Heart left ventricle (tissue), 16 donors: ENCODE data around the gene CXCL14. TPM values are rescaled to one million over a fixed set of nuclear protein-coding genes. Genes with fewer than 3 reads are reported as not detected.

Experiments used
- ATAC-seq, 4 donors: fragments of 200-7000 bp; cut with Tn5 transposase; one replicate each; pipeline ENCODE4 v1.9.1; 2020 to 2022; ENCODE audit warnings: moderate library complexity in 4 of 4, mild to moderate bottlenecking in 3 of 4, moderate number of reproducible peaks in 1 of 4
- DNase-seq, 5 donors: peaks; one replicate each; pipeline ENCODE4 v3.0.0-alpha.2; 2020
- H3K27ac ChIP-seq, 12 donors: fragments of 200-600 bp; sonication (generic) in 4 of 12; one replicate each; pipeline versions ENCODE4 v1.5.0 to v1.8.0; 2016 to 2022; ENCODE audit warnings: mild to moderate bottlenecking in 2 of 12
- H3K27me3 ChIP-seq, 9 donors: fragments of 200-600 bp; sonication (generic) in 2 of 9; one replicate each; pipeline versions ENCODE4 v1.5.1 to v1.8.0; 2016 to 2022; ENCODE audit warnings: mild to moderate bottlenecking in 3 of 9
- H3K36me3 ChIP-seq, 9 donors: fragments of 200-600 bp; sonication (generic) in 2 of 9; one replicate each; pipeline versions ENCODE4 v1.5.0 to v1.8.0; 2018 to 2022; ENCODE audit warnings: mild to moderate bottlenecking in 2 of 9
- H3K4me1 ChIP-seq, 12 donors: fragments of 200-600 bp; sonication (generic) in 4 of 12; one replicate each; pipeline versions ENCODE4 v1.5.0 to v1.8.0; 2016 to 2022; ENCODE audit warnings: mild to moderate bottlenecking in 3 of 12
- H3K4me3 ChIP-seq, 12 donors: fragments of 200-600 bp; sonication (generic) in 4 of 12; one replicate each; pipeline versions ENCODE4 v1.5.0 to v1.8.0; 2017 to 2022; ENCODE audit warnings: mild to moderate bottlenecking in 9 of 12, moderate library complexity in 4 of 12
- H3K9me3 ChIP-seq, 12 donors: fragments of 200-600 bp; sonication (generic) in 4 of 12; one replicate each; pipeline versions ENCODE4 v1.5.0 to v1.8.0; 2016 to 2022; ENCODE audit warnings: mild to moderate bottlenecking in 1 of 12
- CTCF ChIP-seq, 12 donors: fragments of 200-600 bp; sonication (generic) in 4 of 12; IDR thresholded peaks; one replicate each; pipeline versions ENCODE4 v1.5.0 to v1.8.0; 2018 to 2022; ENCODE audit warnings: antibody characterized with exemption in 12 of 12, mild to moderate bottlenecking in 5 of 12
- POLR2A ChIP-seq, 2 donors: fragments of 450-650 bp; IDR thresholded peaks; one replicate each; pipeline ENCODE4 v1.6.1; 2017; ENCODE audit warnings: antibody characterized with exemption in 2 of 2, mild to moderate bottlenecking in 2 of 2, moderate library complexity in 2 of 2
- WGBS, 4 donors: extraction: QIAGEN DNeasy Blood & Tissue Kit in 2 of 4; methylation state at CpG; one replicate each; pipeline versions ENCODE4 v1.1.5 to v1.1.7; 2013 to 2018; 5-methylcytosine and 5-hydroxymethylcytosine counted together
- intact Hi-C, 10 donors: fragments of 100-400 bp; cut with DNase I; formaldehyde crosslinking; loops; one replicate each; pipeline versions ENCODE4 v1.11.1 to v1.14.2; 2022
- polyA plus RNA-seq, 2 donors: library from polyadenylated mRNA; stranded (reverse); fragments of 200-250 nt; gene quantifications; one replicate each; pipeline ENCODE4 v1.2.3, GENCODE V29; 2013
- total RNA-seq, 9 donors: library from RNA; depleted of rRNA in 2 of 9; stranded (reverse); fragments of >200 nt in 2 of 9; fragmentation: NEBNext Ultra II Directional in 3 of 9; extraction: Animal tissue kit (Norgen Biotek cat#: 25700) in 3 of 9; gene quantifications; one replicate each; pipeline versions ENCODE4 v1.1.0 to v1.2.4, GENCODE V29; 2016 to 2023
- donor health status: ischemic (EF 13 %, LVEDD 7.1; RV severe dilation, severe dysfunction).
- donor health status: healthy with polysubstance abuse.
- donor health status: DM: no; HTN: yes; CAD: no.
- donor health status: DM: no; HTN: no; CAD: no.
- donor health status: ischemic (EF 25% LVEDD 6.9; RV normal size, moderate dysfunction).
- donor health status: ischemic (EF 25% LVEDD 5.7; RV mildly dilated, moderate dysfunction).
- donor health status: healthy.
- donor health status: DM: yes; HTN: yes; CAD: no.
- donor health status: ischemic (EF 35%, LVEDD 5.7; RV mildly dilated, moderate dysfunction).
- donor health status: nonischemic (EF 11% LVEDD 7.7; RV severe dilation, severe dysfunction).
- donor health status: DM: yes; HTN: yes; CAD: no.
- donor health status: PGD.
- donor health status: ischemic (EF 29% LVEDD 5.4; RV normal size, mild dysfunction).
- donor health status: nonischemic (EF 23%, LVEDD 6.1; RV moderate dilation, normal function).

Gene CXCL14
- total and polyA plus RNA-seq, 11 donors = 0.22 to 31.8 (median 0.69) TPM

- 45 to 63% (median 47%) methylated on average over 7 to 10 of the region's 10 CpGs for WGBS, 4 donors
- Histone ChIP-seq H3K4me1 (no peaks in the 10 kb centered on the region), H3K36me3 (no peaks in the 10 kb centered on the region), H3K9me3 (no peaks in the 10 kb centered on the region), H3K27ac (no peak overlapping the region), H3K27me3 (peaks cover 0 to 51% (median 0%) of the 10 kb centered on the region in 9 donors), H3K4me3 (no peak overlapping the region)
- intact Hi-C loops = loop anchor here in 3 of 10 donors (10.0 kb wide), 2 partner anchors 155 to 645 kb away; no protein-coding TSS in a partner anchor
- ATAC-seq (peak in 2 of 4 donors; percentile 28 to 61), DNase-seq (peak in 1 of 5 donors; percentile 41)
- TF ChIP-seq POLR2A (IDR thresholded peaks at IDR 0.05) (no peak), CTCF (IDR thresholded peaks at IDR 0.05) (peak in 7 of 12 donors; percentile 21 to 46 (median 34))
Measured at GRCh38 chr5:135569755-135570452, 8.9 kb downstream of the CXCL14 start.

GRCh38 chr5:135568923-135569360, 9.8 kb downstream of the CXCL14 start:
- Histone ChIP-seq H3K27ac (no peak overlapping the region), H3K4me1 (no peaks in the 10 kb centered on the region), H3K9me3 (no peaks in the 10 kb centered on the region), H3K36me3 (no peaks in the 10 kb centered on the region), H3K4me3 (no peak overlapping the region), H3K27me3 (peaks cover 0 to 49% (median 0%) of the 10 kb centered on the region in 9 donors)
- TF ChIP-seq POLR2A (IDR thresholded peaks at IDR 0.05) = no peak
- TF ChIP-seq CTCF (IDR thresholded peaks at IDR 0.05) = no peak
- intact Hi-C loops = loop anchor here in 3 of 10 donors (10.0 kb wide), 2 partner anchors 156 to 646 kb away; no protein-coding TSS in a partner anchor
- ATAC-seq (no peak), DNase-seq (no peak)
- 75 to 79% (median 78%) methylated on average over 5 of the region's 5 CpGs for WGBS, 4 donors

GRCh38 chr5:135568246-135568645, 10.5 kb downstream of the CXCL14 start:
- intact Hi-C loops = loop anchor here in 3 of 10 donors (10.0 kb wide), 2 partner anchors 157 to 647 kb away; no protein-coding TSS in a partner anchor
- H3K9me3 ChIP-seq = no peaks in the 10 kb centered on the region
- H3K27me3 ChIP-seq = peaks cover 0 to 48% (median 0%) of the 10 kb centered on the region in 9 donors
- WGBS, 4 donors = 72 to 87% (median 81%) methylated on average over 6 of the region's 6 CpGs
- H3K4me1 ChIP-seq = no peaks in the 10 kb centered on the region
- no peak overlapping the region for H3K27ac ChIP-seq
- H3K4me3 ChIP-seq = no peak overlapping the region
- ATAC-seq (peak in 1 of 4 donors; percentile 13), DNase-seq (no peak)
- H3K36me3 ChIP-seq = no peaks in the 10 kb centered on the region
- TF ChIP-seq POLR2A (IDR thresholded peaks at IDR 0.05) (no peak), CTCF (IDR thresholded peaks at IDR 0.05) (no peak)

- intact Hi-C loops = loop anchor here in 3 of 10 donors (10.0 kb wide), 2 partner anchors 157 to 647 kb away; no protein-coding TSS in a partner anchor
- no peak for DNase-seq
Measured at GRCh38 chr5:135567661-135568060, 11.1 kb downstream of the CXCL14 start.

More at GRCh38 chr5:135567661-135568060, 11.1 kb downstream of the CXCL14 start:
- no peak overlapping the region for H3K27ac ChIP-seq
- 75 to 87% (median 78%) methylated on average over 3 to 4 of the region's 4 CpGs for WGBS, 4 donors
- no peaks in the 10 kb centered on the region for H3K4me1 ChIP-seq
- H3K9me3 ChIP-seq = no peaks in the 10 kb centered on the region
- no peak overlapping the region for H3K4me3 ChIP-seq
- no peaks in the 10 kb centered on the region for H3K36me3 ChIP-seq
- no peak for ATAC-seq
- peaks cover 0 to 48% (median 0%) of the 10 kb centered on the region in 9 donors for H3K27me3 ChIP-seq
- TF ChIP-seq CTCF (IDR thresholded peaks at IDR 0.05) = no peak
- no peak for TF ChIP-seq POLR2A (IDR thresholded peaks at IDR 0.05)
